Measurements from ENCODE around the gene ATP6V1C2. TPM values are rescaled to one million over a fixed set of nuclear protein-coding genes. Genes with fewer than 3 reads are reported as not detected.

The ATP6V1C2 gene
- total RNA-seq, 1 donor from 2014 or later, result 0.14 TPM

Other genes with a start within 250 kb of the ATP6V1C2 start
- 23.8 and 27.6 TPM in 2 replicates for gene NOL10, start 31.7 kb upstream of the ATP6V1C2 start, total RNA-seq
- 346 and 358 TPM in 2 replicates for gene PDIA6, start 91.2 kb downstream of the ATP6V1C2 start, total RNA-seq
- gene KCNF1, start 190.3 kb downstream of the ATP6V1C2 start, total RNA-seq, result 0.19 and 1.6 TPM in 2 replicates